Measurements from ENCODE around the gene KRT16.
"Not testable (repeated sequence)": the region's sequence is repeated elsewhere in the genome, so short reads cannot be mapped to it uniquely, and the experiment has no call there.

The KRT16 gene

GRCh38 chr17:41629826-41630670 is 17.5 kb upstream of the KRT16 start:
- no peak for DNase-seq
- Histone ChIP-seq H3K23ac (ENCODE audit: low read length) (no peak overlapping the region), H4K5ac (ENCODE audit: low read length) (no peak overlapping the region), H3K18ac (ENCODE audit: low read length) (no peak overlapping the region), H3K4me2 (ENCODE audit: low read length) (no peak overlapping the region), H2AK5ac (ENCODE audit: low read length) (no peak overlapping the region), H2BK5ac (ENCODE audit: low read length) (no peak overlapping the region), H3K56ac (ENCODE audit: low read length) (no peak overlapping the region), H3K27ac (ENCODE audit: low read depth, low read length) (no peak overlapping the region), H3K36me3 (ENCODE audit: control insufficient read depth, insufficient read depth, low read length) (no peaks in the 10 kb centered on the region), H3K79me1 (ENCODE audit: low read length) (no peaks in the 10 kb centered on the region), H3K4me3 (ENCODE audit: low read length) (no peak overlapping the region), H4K8ac (ENCODE audit: low read depth, low read length) (no peak overlapping the region), H3K9ac (ENCODE audit: low read length) (no peak overlapping the region), H2BK120ac (ENCODE audit: low read depth, low read length) (no peak overlapping the region), H3K4ac (ENCODE audit: low read depth, low read length) (no peak overlapping the region), H3K27me3 (ENCODE audit: insufficient read depth, low read length, poor library complexity) (no peaks in the 10 kb centered on the region), H3K4me1 (ENCODE audit: control insufficient read depth, low read depth, low read length) (peaks cover 2% of the 10 kb centered on the region), H2BK15ac (replicated peaks; ENCODE audit: low read depth) (no peak overlapping the region), H3K79me2 (ENCODE audit: control insufficient read depth, insufficient read depth, low read length) (no peaks in the 10 kb centered on the region)
- WGBS (ENCODE audit: extremely low coverage, insufficient coverage, low lambda C conversion rate), result no CpG with 5 or more reads among the region's 13 CpGs

GRCh38 chr17:41629316-41629715 is 16.7 kb upstream of the KRT16 start:
- no peak overlapping the region for H3K56ac ChIP-seq (ENCODE audit: low read length)
- no CpG with 5 or more reads among the region's 10 CpGs for WGBS (ENCODE audit: extremely low coverage, insufficient coverage, low lambda C conversion rate)
- H3K23ac ChIP-seq (ENCODE audit: low read length), result no peak overlapping the region
- H2AK5ac ChIP-seq (ENCODE audit: low read length), result no peak overlapping the region
- no peak for DNase-seq
- H3K4me3 ChIP-seq (ENCODE audit: low read length), result no peak overlapping the region
- H3K27ac ChIP-seq (ENCODE audit: low read depth, low read length), result no peak overlapping the region
- no peak overlapping the region for H2BK15ac ChIP-seq (replicated peaks; ENCODE audit: low read depth)
- H2BK5ac ChIP-seq (ENCODE audit: low read length), result no peak overlapping the region
- H3K4me1 ChIP-seq (ENCODE audit: control insufficient read depth, low read depth, low read length), result no peaks in the 10 kb centered on the region
- no peak overlapping the region for H3K18ac ChIP-seq (ENCODE audit: low read length)
- H4K8ac ChIP-seq (ENCODE audit: low read depth, low read length), result no peak overlapping the region
- no peak overlapping the region for H2BK120ac ChIP-seq (ENCODE audit: low read depth, low read length)
- H3K79me2 ChIP-seq (ENCODE audit: control insufficient read depth, insufficient read depth, low read length), result no peaks in the 10 kb centered on the region
- H3K9ac ChIP-seq (ENCODE audit: low read length), result no peak overlapping the region
- H3K27me3 ChIP-seq (ENCODE audit: insufficient read depth, low read length, poor library complexity), result no peaks in the 10 kb centered on the region
- H4K5ac ChIP-seq (ENCODE audit: low read length), result no peak overlapping the region
- H3K79me1 ChIP-seq (ENCODE audit: low read length), result no peaks in the 10 kb centered on the region
- no peaks in the 10 kb centered on the region for H3K36me3 ChIP-seq (ENCODE audit: control insufficient read depth, insufficient read depth, low read length)
- no peak overlapping the region for H3K4ac ChIP-seq (ENCODE audit: low read depth, low read length)
- H3K4me2 ChIP-seq (ENCODE audit: low read length), result no peak overlapping the region

DNA sequence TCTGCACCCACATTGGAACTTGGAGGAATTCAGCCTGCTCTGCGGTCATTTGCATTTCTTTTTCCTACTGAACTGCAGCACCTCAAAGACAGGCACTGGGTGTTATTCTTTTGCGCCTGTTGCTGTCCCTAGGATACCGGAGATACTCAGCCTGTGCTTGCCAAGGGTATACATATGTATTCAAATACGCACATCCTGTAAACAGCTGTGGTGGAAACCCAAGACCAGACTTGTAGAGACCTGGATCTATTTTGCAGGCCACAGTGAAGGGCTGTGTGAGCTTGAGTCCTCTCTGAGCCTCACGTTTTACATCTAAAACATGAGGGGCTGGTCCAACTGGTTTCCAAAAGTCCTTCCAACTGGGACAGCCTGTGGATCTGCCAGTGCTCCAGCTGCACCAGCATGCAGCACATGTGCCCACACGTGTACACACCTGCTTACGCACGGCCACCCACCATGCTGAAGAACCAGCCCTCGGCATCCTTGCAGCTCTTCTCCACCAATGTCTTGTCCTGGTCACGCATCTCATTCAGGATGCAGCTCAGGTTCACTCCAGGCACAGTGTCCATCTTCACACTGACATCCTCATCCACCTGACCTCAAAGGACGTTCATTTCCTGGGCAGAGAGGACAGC is 16.2 kb upstream of the KRT16 start:
- not testable (repeated sequence) for H3K4ac ChIP-seq (ENCODE audit: low read depth, low read length); H2BK120ac ChIP-seq (ENCODE audit: low read depth, low read length); H4K8ac ChIP-seq (ENCODE audit: low read depth, low read length); H3K23ac ChIP-seq (ENCODE audit: low read length); H3K79me1 ChIP-seq (ENCODE audit: low read length); H3K9ac ChIP-seq (ENCODE audit: low read length); H3K56ac ChIP-seq (ENCODE audit: low read length); H3K4me1 ChIP-seq (ENCODE audit: control insufficient read depth, low read depth, low read length); H4K5ac ChIP-seq (ENCODE audit: low read length); H3K27ac ChIP-seq (ENCODE audit: low read depth, low read length); H3K36me3 ChIP-seq (ENCODE audit: control insufficient read depth, insufficient read depth, low read length); H3K4me3 ChIP-seq (ENCODE audit: low read length); DNase-seq; H2AK5ac ChIP-seq (ENCODE audit: low read length); H3K27me3 ChIP-seq (ENCODE audit: insufficient read depth, low read length, poor library complexity); H2BK15ac ChIP-seq (replicated peaks; ENCODE audit: low read depth); H3K79me2 ChIP-seq (ENCODE audit: control insufficient read depth, insufficient read depth, low read length); H3K18ac ChIP-seq (ENCODE audit: low read length); H2BK5ac ChIP-seq (ENCODE audit: low read length); H3K4me2 ChIP-seq (ENCODE audit: low read length)
- WGBS (ENCODE audit: extremely low coverage, insufficient coverage, low lambda C conversion rate), result no CpG with 5 or more reads among the region's 11 CpGs

GRCh38 chr17:41628073-41628370 is 15.5 kb upstream of the KRT16 start:
- H3K18ac ChIP-seq (ENCODE audit: low read length); H3K4me2 ChIP-seq (ENCODE audit: low read length); H2BK5ac ChIP-seq (ENCODE audit: low read length); H3K23ac ChIP-seq (ENCODE audit: low read length); H2BK120ac ChIP-seq (ENCODE audit: low read depth, low read length); H3K4me1 ChIP-seq (ENCODE audit: control insufficient read depth, low read depth, low read length); H2BK15ac ChIP-seq (replicated peaks; ENCODE audit: low read depth); H3K56ac ChIP-seq (ENCODE audit: low read length); H3K27me3 ChIP-seq (ENCODE audit: insufficient read depth, low read length, poor library complexity); H3K79me2 ChIP-seq (ENCODE audit: control insufficient read depth, insufficient read depth, low read length); H4K5ac ChIP-seq (ENCODE audit: low read length); H3K27ac ChIP-seq (ENCODE audit: low read depth, low read length); H3K79me1 ChIP-seq (ENCODE audit: low read length); DNase-seq; H4K8ac ChIP-seq (ENCODE audit: low read depth, low read length); H3K4me3 ChIP-seq (ENCODE audit: low read length); H3K4ac ChIP-seq (ENCODE audit: low read depth, low read length); H3K36me3 ChIP-seq (ENCODE audit: control insufficient read depth, insufficient read depth, low read length); H3K9ac ChIP-seq (ENCODE audit: low read length); H2AK5ac ChIP-seq (ENCODE audit: low read length): not testable (repeated sequence)
- WGBS (ENCODE audit: extremely low coverage, insufficient coverage, low lambda C conversion rate), result no CpG with 5 or more reads among the region's 1 CpG

- H2BK15ac ChIP-seq (replicated peaks; ENCODE audit: low read depth), result no peak overlapping the region
- WGBS (ENCODE audit: extremely low coverage, insufficient coverage, low lambda C conversion rate), result no CpG with 5 or more reads among the region's 23 CpGs
- no peak overlapping the region for H2BK5ac ChIP-seq (ENCODE audit: low read length)
- H3K27ac ChIP-seq (ENCODE audit: low read depth, low read length), result no peak overlapping the region
- H3K79me1 ChIP-seq (ENCODE audit: low read length), result no peaks in the 10 kb centered on the region
- H3K23ac ChIP-seq (ENCODE audit: low read length), result no peak overlapping the region
- H4K5ac ChIP-seq (ENCODE audit: low read length), result no peak overlapping the region
- H4K8ac ChIP-seq (ENCODE audit: low read depth, low read length), result no peak overlapping the region
- no peak overlapping the region for H3K4me2 ChIP-seq (ENCODE audit: low read length)
- H2BK120ac ChIP-seq (ENCODE audit: low read depth, low read length), result no peak overlapping the region
- H3K4me3 ChIP-seq (ENCODE audit: low read length), result no peak overlapping the region
- no peak overlapping the region for H2AK5ac ChIP-seq (ENCODE audit: low read length)
- no peaks in the 10 kb centered on the region for H3K36me3 ChIP-seq (ENCODE audit: control insufficient read depth, insufficient read depth, low read length)
- H3K4me1 ChIP-seq (ENCODE audit: control insufficient read depth, low read depth, low read length), result no peaks in the 10 kb centered on the region
- no peak overlapping the region for H3K9ac ChIP-seq (ENCODE audit: low read length)
- H3K4ac ChIP-seq (ENCODE audit: low read depth, low read length), result no peak overlapping the region
- DNase-seq, result no peak
- H3K18ac ChIP-seq (ENCODE audit: low read length), result no peak overlapping the region
- H3K56ac ChIP-seq (ENCODE audit: low read length), result no peak overlapping the region
- no peaks in the 10 kb centered on the region for H3K79me2 ChIP-seq (ENCODE audit: control insufficient read depth, insufficient read depth, low read length)
- no peaks in the 10 kb centered on the region for H3K27me3 ChIP-seq (ENCODE audit: insufficient read depth, low read length, poor library complexity)
These were observed 14.9 kb upstream of the KRT16 start for GRCh38 chr17:41627316-41628072.
